Activated CD8-positive, alpha-beta memory T cell treated with anti-CD3 and anti-CD28 coated beads, Interleukin-2, amount 50 U/mL, for 4 hours (primary cell): Measurements from ENCODE around the gene MPC1.
A peak's percentile ranks its signal among the peaks of the same experiment; 100 is the strongest.
"Not testable (repeated sequence)": the region's sequence is repeated elsewhere in the genome, so short reads cannot be mapped to it uniquely, and the experiment has no call there.

Source experiments
- DNase-seq: peaks from one replicate; pipeline ENCODE4 v3.0.0-alpha.2; 2020

The MPC1 gene

GRCh38 chr6:166405386-166405785 is 22.6 kb upstream of the MPC1 start:
- no peak for DNase-seq

- DNase-seq: no peak
Observed at GRCh38 chr6:166402582-166403277, 20.0 kb upstream of the MPC1 start.

GRCh38 chr6:166400649-166401250 is 18.0 kb upstream of the MPC1 start:
- DNase-seq: peak; percentile 61

- DNase-seq: no peak
Observed at GRCh38 chr6:166400181-166400580, 17.4 kb upstream of the MPC1 start.

GRCh38 chr6:166398348-166398747 is 15.6 kb upstream of the MPC1 start:
- no peak for DNase-seq

- no peak for DNase-seq
Observed at GRCh38 chr6:166397849-166398248, 15.1 kb upstream of the MPC1 start.

- no peak for DNase-seq
Observed at GRCh38 chr6:166395778-166396177, 13.0 kb upstream of the MPC1 start.

GRCh38 chr6:166395351-166395750 is 12.6 kb upstream of the MPC1 start:
- DNase-seq: no peak

- no peak for DNase-seq
Observed at GRCh38 chr6:166394036-166394892, 11.5 kb upstream of the MPC1 start.

- no peak for DNase-seq
Observed at GRCh38 chr6:166393535-166393823, 10.7 kb upstream of the MPC1 start.

- not testable (repeated sequence) for DNase-seq
Observed at GRCh38 chr6:166392755-166393534, 10.2 kb upstream of the MPC1 start.

- no peak for DNase-seq
Observed at GRCh38 chr6:166389119-166389518, 6.4 kb upstream of the MPC1 start.

- no peak for DNase-seq
Observed at GRCh38 chr6:166388290-166389004, 5.7 kb upstream of the MPC1 start.

- no peak for DNase-seq
Observed at GRCh38 chr6:166387642-166388289, 5.0 kb upstream of the MPC1 start.

GRCh38 chr6:166387098-166387497 is 4.4 kb upstream of the MPC1 start:
- not testable (repeated sequence) for DNase-seq

- no peak for DNase-seq
Observed at GRCh38 chr6:166386111-166386510, 3.4 kb upstream of the MPC1 start.

GRCh38 chr6:166383802-166384363 is 1.1 kb upstream of the MPC1 start:
- not testable (repeated sequence) for DNase-seq

- no peak for DNase-seq
Observed at GRCh38 chr6:166382500-166382932, 224 bp downstream of the MPC1 start.

GRCh38 chr6:166381733-166382499 is 824 bp downstream of the MPC1 start:
- DNase-seq: peak; percentile 66

- DNase-seq: no peak
Observed at GRCh38 chr6:166381381-166381732, 1.4 kb downstream of the MPC1 start.

- no peak for DNase-seq
Observed at GRCh38 chr6:166379800-166380199, 2.9 kb downstream of the MPC1 start.
